Stimulated activated CD8-positive, alpha-beta memory T cell treated with anti-CD3 and anti-CD28 coated beads, Interleukin-2, amount 100 ng/mL, for 48 hours (primary cell): Measurements from ENCODE around the gene CTDP1.
A peak's percentile ranks its signal among the peaks of the same experiment; 100 is the strongest.

Experiments used
- DNase-seq, 2 donors: peaks; one replicate each; pipeline ENCODE4 v3.0.0-alpha.2; 2020; ENCODE audit warnings: low read depth in 2 of 2

CTDP1 gene

GRCh38 chr18:79679552-79680099 lies at the start of gene CTDP1:
TSS of gene CTDP1 (plus strand) at chr18:79679803. CDS start at chr18:79679948, 145 bp downstream.
- peak; percentile 79 to 83 for DNase-seq

GRCh38 chr18:79630281-79631095 lies 49.1 kb upstream of the CTDP1 start:
- DNase-seq = no peak

GRCh38 chr18:79631096-79631507 lies 48.5 kb upstream of the CTDP1 start:
- no peak for DNase-seq

GRCh38 chr18:79631761-79632446 lies 47.7 kb upstream of the CTDP1 start:
- DNase-seq = no peak

GRCh38 chr18:79632765-79633164 lies 46.8 kb upstream of the CTDP1 start:
- no peak for DNase-seq

GRCh38 chr18:79634186-79634585 lies 45.4 kb upstream of the CTDP1 start:
- no peak for DNase-seq

- DNase-seq = no peak
Observed at GRCh38 chr18:79634593-79635426, 44.8 kb upstream of the CTDP1 start.

GRCh38 chr18:79635427-79635726 lies 44.2 kb upstream of the CTDP1 start:
- DNase-seq = no peak

GRCh38 chr18:79637181-79637920 lies 42.3 kb upstream of the CTDP1 start:
- DNase-seq = no peak

- DNase-seq = no peak
Observed at GRCh38 chr18:79637921-79638909, 41.4 kb upstream of the CTDP1 start.

GRCh38 chr18:79639072-79639829 lies 40.4 kb upstream of the CTDP1 start:
- DNase-seq = no peak

GRCh38 chr18:79640064-79640672 lies 39.4 kb upstream of the CTDP1 start:
- DNase-seq = no peak

GRCh38 chr18:79640875-79641274 lies 38.7 kb upstream of the CTDP1 start:
- no peak for DNase-seq

GRCh38 chr18:79641722-79642497 lies 37.7 kb upstream of the CTDP1 start:
- no peak for DNase-seq

- DNase-seq = no peak
Observed at GRCh38 chr18:79642626-79643025, 37.0 kb upstream of the CTDP1 start.

GRCh38 chr18:79643054-79643984 lies 36.3 kb upstream of the CTDP1 start:
- peak in 1 of 2 donors; percentile 5 for DNase-seq
